Islet of Langerhans (tissue), 1 donor: ENCODE measurements around the gene ABL1.

Source experiments
- FAIRE-seq: peaks from one replicate; lab custom pipeline; 2011; peaks lifted over from hg19 to GRCh38; lab: Jason Lieb, UNC

ABL1 gene

DNA sequence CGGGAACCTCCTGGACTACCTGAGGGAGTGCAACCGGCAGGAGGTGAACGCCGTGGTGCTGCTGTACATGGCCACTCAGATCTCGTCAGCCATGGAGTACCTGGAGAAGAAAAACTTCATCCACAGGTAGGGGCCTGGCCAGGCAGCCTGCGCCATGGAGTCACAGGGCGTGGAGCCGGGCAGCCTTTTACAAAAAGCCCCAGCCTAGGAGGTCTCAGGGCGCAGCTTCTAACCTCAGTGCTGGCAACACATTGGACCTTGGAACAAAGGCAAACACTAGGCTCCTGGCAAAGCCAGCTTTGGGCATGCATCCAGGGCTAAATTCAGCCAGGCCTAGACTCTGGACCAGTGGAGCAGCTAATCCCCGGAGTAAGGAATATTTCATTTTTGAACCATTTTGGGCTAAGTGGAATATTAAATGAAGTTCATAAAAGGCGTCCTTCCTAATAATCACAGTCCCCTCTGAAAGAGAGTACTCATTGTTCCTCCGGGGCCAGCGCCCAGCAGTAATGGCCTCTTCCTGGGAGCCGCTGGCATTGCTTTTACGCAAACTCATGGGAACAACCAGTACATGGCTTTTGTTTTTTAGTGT is 38.0 kb downstream of the ABL1 start:
- no peak for FAIRE-seq

DNA sequence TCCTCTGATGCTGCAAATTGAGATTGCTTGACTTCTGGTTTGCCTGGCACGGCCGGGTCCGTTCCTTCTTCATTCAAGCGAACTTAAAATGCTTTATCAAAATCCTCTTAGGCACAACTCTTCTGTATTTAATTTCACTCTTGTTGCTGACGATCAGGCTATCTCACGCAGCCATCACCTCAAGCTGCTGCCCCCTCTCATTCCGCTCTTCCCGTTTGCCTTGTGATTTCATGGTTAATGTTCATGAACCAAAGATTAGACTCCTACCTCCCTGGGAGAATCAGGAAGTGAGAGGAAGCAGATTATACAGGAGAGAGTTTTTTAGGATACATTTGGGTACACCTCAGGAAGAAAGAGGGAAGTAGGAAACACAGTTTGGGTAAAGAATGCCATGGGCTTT is 38.9 kb downstream of the ABL1 start:
- FAIRE-seq: no peak

DNA sequence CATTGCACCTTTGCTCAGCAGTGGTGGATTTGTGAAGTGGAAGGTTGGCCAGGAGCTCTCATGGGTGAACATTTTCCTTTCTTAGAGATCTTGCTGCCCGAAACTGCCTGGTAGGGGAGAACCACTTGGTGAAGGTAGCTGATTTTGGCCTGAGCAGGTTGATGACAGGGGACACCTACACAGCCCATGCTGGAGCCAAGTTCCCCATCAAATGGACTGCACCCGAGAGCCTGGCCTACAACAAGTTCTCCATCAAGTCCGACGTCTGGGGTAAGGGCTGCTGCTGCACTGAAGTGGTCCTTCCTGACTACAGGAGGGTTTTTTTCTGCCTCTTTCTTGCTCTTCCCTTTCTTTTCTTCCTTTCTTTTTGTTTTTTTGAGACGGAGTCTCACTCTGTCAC is 39.7 kb downstream of the ABL1 start:
- FAIRE-seq: no peak

DNA sequence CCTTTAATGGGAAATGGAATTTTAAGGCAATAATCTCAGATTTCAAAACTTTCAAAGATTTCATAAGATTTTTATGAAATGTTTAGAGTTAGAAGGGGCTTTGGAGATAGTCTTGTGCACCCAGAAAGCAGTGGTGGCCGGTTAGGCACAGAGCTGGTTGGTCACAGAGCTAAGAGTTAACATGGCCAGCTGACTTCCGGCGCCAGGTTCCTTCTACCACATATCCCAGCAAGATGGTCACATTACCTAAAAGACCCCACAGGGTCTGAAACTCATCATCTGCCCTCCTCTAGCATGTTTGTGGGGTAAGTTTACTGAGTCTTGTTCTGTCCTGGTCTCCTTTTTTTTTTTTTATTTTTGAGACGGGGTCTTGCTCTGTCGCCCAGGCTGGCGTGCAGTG is 42.2 kb downstream of the ABL1 start:
- FAIRE-seq: no peak

DNA sequence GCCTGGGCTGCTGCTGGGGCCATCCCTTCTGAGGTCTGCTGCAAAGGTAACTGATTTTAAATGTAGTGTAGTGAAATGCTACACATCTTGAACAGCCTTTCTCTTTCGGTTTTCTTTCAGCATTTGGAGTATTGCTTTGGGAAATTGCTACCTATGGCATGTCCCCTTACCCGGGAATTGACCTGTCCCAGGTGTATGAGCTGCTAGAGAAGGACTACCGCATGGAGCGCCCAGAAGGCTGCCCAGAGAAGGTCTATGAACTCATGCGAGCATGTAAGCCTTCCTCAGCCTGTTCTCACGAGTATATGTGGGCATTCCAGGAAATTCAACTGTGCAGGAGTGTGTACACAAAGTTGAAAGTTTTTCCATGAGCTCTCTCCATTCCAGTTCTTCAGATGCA is 43.2 kb downstream of the ABL1 start:
- no peak for FAIRE-seq

DNA sequence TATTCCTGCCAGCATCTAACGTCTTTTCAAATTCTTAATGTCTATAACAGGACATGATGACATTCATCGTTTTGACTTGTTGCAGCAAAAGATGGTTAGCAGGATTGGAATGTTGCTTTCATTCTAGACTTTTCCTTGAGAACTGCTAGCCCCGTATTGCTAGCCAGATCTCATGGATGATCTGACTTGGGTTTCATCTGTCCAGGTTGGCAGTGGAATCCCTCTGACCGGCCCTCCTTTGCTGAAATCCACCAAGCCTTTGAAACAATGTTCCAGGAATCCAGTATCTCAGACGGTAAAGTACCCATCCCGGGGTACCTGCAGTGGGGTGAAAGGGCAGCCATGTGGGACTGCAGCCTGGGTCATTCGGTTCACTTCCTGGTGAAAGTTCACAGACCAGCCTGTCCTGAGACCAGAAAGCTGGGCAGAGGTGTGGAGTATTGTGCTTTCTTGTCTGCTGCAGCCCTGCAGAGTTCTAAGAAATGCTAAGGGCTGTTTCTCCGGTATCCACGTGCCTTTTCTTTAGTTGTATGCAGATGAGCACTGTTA is 44.9 kb downstream of the ABL1 start:
- FAIRE-seq: no peak

DNA sequence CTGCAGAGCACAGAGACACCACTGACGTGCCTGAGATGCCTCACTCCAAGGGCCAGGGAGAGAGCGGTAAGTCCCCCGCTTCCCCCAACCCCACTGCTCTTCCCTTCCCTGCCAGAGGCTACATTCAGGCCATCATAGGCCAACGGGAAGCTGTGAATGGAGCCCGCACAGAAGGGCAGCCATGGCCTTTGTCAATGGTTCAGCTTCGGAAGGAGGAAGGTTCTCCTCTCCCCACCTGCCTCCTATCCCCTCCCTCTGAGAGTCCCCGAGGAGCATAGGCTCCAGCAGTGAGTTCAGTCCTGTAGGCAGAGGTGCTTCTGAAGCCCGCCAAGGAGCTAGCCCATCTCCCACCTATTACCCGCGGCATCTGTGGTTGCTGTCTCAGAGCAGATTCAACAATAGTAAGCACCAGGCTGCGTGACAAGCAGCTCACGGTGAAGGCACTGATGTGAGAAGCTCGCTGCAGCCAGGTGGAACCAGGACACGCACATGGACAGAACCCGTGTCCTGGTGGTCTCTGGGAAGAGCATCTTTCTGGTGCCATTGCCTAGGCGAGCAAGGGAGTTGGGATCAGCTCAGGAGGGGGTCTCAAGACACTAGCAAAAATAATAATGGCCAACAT is 45.7 kb downstream of the ABL1 start:
- FAIRE-seq: no peak

DNA sequence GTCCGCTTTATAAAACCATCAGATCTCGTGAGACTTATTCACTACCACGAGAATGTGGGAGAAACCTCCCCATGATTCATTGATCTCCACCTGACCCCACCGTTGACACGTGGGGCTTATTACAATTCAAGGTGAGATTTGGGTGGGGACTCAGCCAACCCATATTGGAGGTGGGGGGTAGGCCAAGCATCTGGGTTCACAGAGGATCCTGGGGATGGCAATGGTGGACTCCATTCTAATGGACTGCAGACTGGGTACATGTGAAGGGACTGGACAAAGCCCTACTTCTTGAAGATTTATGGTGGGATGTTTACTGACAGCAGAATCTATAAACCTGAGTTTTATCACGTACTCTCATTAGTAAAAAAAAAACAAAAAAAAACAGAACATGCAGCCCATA is 46.5 kb downstream of the ABL1 start:
- no peak for FAIRE-seq

DNA sequence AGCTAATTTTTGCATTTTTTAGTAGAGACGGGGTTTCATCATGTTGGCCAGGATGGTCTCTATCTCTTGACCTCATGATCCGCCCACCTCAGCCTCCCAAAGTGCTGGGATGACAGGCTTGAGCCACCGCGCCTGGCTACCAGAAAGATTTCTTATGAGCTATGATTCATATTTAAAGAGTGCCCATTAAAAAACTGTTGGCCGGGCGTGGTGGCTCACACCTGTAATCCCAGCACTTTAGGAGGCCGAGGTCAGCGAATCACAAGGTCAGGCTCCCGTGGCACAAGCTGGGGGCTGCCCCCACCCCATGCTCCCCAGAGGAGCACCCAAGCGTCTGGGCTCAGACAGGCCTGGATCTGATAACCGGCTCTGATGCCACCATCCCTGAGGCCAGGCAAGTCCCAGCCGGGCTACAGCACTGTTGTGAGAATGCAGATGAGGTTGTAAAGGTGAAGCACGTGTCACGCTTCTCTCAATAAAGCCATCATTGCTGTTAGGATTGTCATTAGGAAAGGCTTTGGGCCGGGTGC is 47.7 kb downstream of the ABL1 start:
- FAIRE-seq: no peak

DNA sequence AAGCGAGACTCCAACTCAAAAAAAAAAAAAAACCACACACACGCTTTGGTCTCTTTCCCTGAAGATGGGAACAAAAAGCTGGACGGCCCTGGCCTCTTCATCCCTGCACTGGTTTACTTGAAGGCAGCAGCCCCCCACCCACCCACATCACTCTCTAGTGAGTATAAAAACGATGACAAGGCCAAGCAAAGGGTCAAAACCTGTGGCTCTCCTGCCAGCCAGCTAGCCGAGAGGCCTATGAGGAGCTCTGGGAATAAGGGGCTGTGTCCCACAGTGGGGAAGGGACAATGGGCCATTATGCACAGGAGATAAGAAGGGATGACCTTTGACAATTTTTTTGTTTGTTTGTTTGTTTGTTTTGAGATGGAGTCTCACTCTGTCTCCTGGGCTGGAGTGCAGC is 48.4 kb downstream of the ABL1 start:
- FAIRE-seq: no peak

DNA sequence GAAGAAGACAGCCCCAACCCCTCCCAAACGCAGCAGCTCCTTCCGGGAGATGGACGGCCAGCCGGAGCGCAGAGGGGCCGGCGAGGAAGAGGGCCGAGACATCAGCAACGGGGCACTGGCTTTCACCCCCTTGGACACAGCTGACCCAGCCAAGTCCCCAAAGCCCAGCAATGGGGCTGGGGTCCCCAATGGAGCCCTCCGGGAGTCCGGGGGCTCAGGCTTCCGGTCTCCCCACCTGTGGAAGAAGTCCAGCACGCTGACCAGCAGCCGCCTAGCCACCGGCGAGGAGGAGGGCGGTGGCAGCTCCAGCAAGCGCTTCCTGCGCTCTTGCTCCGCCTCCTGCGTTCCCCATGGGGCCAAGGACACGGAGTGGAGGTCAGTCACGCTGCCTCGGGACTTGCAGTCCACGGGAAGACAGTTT is 49.1 kb downstream of the ABL1 start:
- FAIRE-seq: no peak

DNA sequence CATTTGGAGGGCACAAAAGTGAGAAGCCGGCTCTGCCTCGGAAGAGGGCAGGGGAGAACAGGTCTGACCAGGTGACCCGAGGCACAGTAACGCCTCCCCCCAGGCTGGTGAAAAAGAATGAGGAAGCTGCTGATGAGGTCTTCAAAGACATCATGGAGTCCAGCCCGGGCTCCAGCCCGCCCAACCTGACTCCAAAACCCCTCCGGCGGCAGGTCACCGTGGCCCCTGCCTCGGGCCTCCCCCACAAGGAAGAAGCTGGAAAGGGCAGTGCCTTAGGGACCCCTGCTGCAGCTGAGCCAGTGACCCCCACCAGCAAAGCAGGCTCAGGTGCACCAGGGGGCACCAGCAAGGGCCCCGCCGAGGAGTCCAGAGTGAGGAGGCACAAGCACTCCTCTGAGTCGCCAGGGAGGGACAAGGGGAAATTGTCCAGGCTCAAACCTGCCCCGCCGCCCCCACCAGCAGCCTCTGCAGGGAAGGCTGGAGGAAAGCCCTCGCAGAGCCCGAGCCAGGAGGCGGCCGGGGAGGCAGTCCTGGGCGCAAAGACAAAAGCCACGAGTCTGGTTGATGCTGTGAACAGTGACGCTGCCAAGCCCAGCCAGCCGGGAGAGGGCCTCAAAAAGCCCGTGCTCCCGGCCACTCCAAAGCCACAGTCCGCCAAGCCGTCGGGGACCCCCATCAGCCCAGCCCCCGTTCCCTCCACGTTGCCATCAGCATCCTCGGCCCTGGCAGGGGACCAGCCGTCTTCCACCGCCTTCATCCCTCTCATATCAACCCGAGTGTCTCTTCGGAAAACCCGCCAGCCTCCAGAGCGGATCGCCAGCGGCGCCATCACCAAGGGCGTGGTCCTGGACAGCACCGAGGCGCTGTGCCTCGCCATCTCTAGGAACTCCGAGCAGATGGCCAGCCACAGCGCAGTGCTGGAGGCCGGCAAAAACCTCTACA is 49.8 kb downstream of the ABL1 start:
- no peak for FAIRE-seq

DNA sequence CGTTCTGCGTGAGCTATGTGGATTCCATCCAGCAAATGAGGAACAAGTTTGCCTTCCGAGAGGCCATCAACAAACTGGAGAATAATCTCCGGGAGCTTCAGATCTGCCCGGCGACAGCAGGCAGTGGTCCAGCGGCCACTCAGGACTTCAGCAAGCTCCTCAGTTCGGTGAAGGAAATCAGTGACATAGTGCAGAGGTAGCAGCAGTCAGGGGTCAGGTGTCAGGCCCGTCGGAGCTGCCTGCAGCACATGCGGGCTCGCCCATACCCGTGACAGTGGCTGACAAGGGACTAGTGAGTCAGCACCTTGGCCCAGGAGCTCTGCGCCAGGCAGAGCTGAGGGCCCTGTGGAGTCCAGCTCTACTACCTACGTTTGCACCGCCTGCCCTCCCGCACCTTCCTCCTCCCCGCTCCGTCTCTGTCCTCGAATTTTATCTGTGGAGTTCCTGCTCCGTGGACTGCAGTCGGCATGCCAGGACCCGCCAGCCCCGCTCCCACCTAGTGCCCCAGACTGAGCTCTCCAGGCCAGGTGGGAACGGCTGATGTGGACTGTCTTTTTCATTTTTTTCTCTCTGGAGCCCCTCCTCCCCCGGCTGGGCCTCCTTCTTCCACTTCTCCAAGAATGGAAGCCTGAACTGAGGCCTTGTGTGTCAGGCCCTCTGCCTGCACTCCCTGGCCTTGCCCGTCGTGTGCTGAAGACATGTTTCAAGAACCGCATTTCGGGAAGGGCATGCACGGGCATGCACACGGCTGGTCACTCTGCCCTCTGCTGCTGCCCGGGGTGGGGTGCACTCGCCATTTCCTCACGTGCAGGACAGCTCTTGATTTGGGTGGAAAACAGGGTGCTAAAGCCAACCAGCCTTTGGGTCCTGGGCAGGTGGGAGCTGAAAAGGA is 50.7 kb downstream of the ABL1 start:
- no peak for FAIRE-seq

DNA sequence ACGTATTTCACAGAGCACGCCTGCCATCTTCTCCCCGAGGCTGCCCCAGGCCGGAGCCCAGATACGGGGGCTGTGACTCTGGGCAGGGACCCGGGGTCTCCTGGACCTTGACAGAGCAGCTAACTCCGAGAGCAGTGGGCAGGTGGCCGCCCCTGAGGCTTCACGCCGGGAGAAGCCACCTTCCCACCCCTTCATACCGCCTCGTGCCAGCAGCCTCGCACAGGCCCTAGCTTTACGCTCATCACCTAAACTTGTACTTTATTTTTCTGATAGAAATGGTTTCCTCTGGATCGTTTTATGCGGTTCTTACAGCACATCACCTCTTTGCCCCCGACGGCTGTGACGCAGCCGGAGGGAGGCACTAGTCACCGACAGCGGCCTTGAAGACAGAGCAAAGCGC is 51.9 kb downstream of the ABL1 start:
- FAIRE-seq: no peak

DNA sequence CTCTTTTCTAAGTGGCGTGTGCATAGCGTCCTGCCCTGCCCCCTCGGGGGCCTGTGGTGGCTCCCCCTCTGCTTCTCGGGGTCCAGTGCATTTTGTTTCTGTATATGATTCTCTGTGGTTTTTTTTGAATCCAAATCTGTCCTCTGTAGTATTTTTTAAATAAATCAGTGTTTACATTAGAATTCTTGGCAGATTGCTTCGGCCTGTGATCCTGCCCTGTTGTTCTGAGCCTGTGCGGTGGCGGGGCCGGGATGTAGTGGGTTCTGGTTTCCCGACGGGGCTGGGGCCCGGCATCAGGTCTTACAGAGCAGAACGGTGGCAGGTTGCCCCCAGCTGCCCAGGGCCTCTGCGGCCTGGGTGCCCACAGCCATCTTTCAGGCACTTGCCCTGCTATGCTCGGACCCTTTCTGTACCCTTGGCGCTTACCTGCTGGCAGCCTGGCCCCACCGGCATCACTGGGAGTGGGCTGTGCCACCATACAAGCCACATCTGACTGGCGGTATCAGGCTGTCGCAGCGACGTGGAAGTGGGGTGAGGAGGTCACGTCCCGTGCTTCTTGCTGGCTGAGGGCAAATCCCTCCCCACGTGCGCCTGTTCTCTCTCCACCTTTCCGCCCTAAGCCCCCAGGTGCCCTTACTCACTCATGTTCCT is 52.6 kb downstream of the ABL1 start:
- no peak for FAIRE-seq

DNA sequence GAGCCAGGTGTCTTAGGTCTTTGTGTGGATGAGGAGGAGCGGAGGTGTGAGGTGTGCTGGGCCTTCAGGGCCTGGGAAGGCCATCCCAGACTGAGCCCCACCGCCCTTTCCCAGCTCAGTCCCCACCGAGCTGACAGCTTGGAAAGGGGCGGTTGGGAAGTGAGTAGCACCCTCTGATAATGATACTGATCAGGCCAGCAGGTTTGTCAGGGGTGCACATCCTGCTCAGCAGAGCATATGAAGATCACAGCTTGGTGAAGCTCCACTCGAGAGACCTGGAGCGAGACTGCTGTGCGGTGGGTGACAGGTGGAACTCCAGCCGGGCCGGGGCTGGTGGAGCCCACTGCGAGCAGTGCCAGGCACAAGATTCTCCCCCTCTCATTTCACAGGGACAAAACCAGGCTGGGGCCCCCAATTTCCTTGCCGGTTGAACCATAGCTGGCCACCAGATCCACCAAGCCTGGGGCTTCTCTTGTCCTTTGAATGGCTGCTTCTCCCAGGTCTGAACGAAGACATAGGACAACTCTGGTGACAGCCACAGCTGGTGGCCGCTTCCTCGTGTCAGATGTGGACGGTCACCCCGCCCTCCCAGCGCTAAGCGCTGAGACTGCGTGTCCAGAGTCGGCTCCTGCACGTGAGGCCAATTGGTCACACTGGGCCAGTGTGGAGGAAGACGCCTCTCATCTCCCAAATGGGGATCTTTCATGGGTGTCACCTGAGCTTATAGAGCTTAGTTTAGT is 53.3 kb downstream of the ABL1 start:
- FAIRE-seq: no peak

DNA sequence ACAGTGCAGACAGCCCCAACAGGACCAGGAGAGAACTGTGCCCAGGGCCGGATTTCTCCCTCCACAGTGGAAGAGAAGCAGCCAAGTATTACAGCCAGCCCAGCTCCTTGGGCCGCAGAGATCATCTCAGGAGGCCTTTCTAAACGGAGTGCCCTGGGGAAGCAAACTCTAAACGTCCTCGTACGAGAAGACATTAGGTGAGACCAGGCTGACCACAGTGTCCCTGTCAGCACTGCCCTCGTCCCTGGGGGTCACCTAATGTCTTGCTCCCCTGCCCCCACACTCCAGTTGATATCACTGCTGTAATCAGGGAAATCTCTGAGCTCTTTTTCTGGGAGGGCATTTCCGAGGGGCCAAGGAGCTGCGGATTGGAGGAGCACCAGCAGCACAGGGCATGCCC is 55.1 kb downstream of the ABL1 start:
- no peak for FAIRE-seq

DNA sequence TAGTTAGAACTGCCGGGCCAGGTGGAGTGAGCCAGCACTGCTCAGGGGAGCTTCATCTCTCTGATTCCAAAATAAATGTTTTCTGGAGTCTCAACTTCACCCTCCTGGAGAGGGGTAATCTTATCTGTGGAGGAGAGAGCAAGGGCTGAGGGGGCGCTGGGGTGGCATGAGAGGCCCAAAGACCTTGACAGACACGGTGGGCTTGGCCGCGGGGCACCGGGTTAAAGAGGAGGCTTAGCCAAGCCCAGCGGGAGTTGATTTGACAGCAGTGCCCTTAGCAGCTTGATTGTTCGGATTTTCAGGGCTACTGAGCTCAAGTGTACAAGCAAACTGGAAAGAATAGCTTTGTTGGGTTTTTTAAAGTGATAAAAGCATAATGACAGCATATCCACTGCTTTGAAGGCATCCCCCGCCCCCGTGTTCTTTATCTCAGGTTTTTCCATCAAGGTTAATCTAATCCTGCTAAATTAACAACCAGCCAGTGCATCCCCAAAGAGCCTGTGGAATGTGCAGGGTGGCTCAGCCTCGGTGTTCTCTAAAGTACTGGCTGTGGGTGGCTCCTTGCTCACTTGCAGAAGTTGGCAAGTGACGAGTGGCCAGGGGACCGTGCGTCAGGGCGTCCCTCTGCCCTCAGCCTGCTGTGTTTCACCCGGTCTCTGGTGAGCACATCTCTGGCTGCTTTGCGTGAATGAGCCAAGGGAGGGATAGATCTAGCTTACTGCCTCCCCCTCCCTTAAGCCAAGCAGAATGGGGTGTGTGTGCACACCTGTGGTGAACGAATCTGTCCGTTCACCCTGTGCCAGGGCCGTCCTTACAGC is 56.0 kb downstream of the ABL1 start:
- no peak for FAIRE-seq

DNA sequence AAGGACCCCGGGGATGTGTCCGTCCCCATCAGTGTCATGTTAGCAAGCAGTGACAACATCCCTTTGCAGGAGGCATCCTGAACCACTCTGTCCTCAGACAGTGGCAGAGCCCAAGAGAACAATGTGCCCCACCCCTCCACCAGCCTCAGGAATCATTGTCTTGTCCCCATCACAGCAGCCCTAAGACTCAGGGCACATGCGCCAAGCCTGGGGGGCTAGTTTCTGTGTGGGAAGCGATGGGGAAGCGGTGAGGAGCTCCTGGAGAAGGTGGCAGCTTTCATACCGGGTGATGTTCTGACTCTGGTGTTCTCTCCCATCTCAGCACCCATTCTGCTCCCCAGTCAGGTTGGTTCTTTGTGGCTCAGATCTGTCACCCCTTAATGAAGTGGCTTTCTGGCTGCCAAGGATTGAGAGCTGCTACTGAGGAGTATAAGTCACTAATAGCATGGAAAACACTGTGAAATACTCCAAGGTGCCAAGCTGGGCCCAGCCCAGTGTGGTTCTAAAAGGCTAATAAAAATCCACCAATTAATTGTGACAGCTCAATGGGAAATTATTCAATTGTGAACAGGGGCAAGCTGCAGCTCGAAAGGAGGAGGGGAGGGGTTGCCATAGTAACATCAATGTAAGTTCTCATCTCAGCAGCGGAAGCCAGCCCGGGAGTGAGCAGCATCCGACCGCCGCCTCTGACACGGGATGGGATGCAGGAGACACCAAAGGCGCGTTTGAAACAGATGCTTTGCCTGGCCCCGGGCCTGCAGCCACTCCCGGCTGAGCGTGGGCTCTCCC is 56.8 kb downstream of the ABL1 start:
- no peak for FAIRE-seq
